Measurements from ENCODE around the gene PRPS1.

DNA sequence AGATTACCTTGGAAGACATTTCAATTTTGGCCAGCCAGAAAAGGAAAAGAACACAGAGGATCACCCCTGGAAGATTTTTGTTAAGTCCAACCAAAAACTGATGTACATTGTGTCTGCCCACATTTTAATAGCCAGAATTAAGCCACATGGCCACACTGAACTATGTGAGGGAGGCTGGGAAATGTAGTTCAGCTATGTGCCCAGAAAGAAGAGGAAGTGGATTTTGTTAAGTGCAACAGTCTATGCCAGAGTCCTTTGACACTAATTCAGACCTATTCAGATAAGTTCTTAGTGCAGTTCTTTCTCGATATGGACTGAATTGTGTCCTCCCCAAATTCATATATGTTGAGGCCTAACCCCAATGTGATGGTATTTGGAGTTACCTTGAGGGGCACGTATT is 18.4 kb downstream of the PRPS1 start:
- TF ChIP-seq, protein P1, sequence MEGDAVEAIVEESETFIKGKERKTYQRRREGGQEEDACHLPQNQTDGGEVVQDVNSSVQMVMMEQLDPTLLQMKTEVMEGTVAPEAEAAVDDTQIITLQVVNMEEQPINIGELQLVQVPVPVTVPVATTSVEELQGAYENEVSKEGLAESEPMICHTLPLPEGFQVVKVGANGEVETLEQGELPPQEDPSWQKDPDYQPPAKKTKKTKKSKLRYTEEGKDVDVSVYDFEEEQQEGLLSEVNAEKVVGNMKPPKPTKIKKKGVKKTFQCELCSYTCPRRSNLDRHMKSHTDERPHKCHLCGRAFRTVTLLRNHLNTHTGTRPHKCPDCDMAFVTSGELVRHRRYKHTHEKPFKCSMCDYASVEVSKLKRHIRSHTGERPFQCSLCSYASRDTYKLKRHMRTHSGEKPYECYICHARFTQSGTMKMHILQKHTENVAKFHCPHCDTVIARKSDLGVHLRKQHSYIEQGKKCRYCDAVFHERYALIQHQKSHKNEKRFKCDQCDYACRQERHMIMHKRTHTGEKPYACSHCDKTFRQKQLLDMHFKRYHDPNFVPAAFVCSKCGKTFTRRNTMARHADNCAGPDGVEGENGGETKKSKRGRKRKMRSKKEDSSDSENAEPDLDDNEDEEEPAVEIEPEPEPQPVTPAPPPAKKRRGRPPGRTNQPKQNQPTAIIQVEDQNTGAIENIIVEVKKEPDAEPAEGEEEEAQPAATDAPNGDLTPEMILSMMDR (tag by site-specific recombination; IDR thresholded peaks at IDR 0.05) = no peak
- TF ChIP-seq ZNF837 (tag by site-specific recombination; IDR thresholded peaks at IDR 0.05) = no peak
- no peak for TF ChIP-seq YY1 (tag by site-specific recombination; IDR thresholded peaks at IDR 0.05)
- no peak for TF ChIP-seq ZNF362 (tag by site-specific recombination; IDR thresholded peaks at IDR 0.05)
- no peak for TF ChIP-seq ZNF324 (tag by site-specific recombination; IDR thresholded peaks at IDR 0.05)
- TF ChIP-seq, protein P2, sequence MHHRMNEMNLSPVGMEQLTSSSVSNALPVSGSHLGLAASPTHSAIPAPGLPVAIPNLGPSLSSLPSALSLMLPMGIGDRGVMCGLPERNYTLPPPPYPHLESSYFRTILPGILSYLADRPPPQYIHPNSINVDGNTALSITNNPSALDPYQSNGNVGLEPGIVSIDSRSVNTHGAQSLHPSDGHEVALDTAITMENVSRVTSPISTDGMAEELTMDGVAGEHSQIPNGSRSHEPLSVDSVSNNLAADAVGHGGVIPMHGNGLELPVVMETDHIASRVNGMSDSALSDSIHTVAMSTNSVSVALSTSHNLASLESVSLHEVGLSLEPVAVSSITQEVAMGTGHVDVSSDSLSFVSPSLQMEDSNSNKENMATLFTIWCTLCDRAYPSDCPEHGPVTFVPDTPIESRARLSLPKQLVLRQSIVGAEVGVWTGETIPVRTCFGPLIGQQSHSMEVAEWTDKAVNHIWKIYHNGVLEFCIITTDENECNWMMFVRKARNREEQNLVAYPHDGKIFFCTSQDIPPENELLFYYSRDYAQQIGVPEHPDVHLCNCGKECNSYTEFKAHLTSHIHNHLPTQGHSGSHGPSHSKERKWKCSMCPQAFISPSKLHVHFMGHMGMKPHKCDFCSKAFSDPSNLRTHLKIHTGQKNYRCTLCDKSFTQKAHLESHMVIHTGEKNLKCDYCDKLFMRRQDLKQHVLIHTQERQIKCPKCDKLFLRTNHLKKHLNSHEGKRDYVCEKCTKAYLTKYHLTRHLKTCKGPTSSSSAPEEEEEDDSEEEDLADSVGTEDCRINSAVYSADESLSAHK (tag by site-specific recombination; IDR thresholded peaks at IDR 0.05) = no peak
- no peak for TF ChIP-seq ZNF830 (tag by site-specific recombination; IDR thresholded peaks at IDR 0.05; ENCODE audit: low read depth)
- no peak for TF ChIP-seq ZNF416 (tag by site-specific recombination; IDR thresholded peaks at IDR 0.05)
- TF ChIP-seq, protein P3, sequence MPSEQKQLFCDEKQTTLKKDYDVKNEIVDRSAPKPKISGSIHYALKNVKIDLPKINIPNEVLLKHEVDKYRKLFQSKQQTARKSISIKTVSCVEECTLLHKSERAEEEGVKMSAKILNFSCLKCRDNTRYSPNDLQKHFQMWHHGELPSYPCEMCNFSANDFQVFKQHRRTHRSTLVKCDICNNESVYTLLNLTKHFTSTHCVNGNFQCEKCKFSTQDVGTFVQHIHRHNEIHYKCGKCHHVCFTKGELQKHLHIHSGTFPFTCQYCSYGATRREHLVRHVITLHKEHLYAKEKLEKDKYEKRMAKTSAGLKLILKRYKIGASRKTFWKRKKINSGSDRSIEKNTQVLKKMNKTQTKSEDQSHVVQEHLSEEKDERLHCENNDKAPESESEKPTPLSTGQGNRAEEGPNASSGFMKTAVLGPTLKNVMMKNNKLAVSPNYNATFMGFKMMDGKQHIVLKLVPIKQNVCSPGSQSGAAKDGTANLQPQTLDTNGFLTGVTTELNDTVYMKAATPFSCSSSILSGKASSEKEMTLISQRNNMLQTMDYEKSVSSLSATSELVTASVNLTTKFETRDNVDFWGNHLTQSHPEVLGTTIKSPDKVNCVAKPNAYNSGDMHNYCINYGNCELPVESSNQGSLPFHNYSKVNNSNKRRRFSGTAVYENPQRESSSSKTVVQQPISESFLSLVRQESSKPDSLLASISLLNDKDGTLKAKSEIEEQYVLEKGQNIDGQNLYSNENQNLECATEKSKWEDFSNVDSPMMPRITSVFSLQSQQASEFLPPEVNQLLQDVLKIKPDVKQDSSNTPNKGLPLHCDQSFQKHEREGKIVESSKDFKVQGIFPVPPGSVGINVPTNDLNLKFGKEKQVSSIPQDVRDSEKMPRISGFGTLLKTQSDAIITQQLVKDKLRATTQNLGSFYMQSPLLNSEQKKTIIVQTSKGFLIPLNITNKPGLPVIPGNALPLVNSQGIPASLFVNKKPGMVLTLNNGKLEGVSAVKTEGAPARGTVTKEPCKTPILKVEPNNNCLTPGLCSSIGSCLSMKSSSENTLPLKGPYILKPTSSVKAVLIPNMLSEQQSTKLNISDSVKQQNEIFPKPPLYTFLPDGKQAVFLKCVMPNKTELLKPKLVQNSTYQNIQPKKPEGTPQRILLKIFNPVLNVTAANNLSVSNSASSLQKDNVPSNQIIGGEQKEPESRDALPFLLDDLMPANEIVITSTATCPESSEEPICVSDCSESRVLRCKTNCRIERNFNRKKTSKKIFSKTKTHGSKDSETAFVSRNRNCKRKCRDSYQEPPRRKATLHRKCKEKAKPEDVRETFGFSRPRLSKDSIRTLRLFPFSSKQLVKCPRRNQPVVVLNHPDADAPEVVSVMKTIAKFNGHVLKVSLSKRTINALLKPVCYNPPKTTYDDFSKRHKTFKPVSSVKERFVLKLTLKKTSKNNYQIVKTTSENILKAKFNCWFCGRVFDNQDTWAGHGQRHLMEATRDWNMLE (tag by site-specific recombination; conservative IDR thresholded peaks at IDR 0.05; ENCODE audit: low read depth) = no peak
- TF ChIP-seq ZNF394 (tag by site-specific recombination; IDR thresholded peaks at IDR 0.05; ENCODE audit: borderline replicate concordance) = no peak

All from HEK293 (cell line).